DOHH2 (cell line): ENCODE results near the gene PRPF38B.

Experiments used
- H3F3A ChIP-seq: fragments of 200-600 bp; sonication (generic), shearing (Covaris generic); 2 replicates; pipeline ENCODE4 v1.6.0; 2016; ENCODE audit warnings: antibody characterized with exemption, mild to moderate bottlenecking; ENCODE audit not compliant: control insufficient read depth, insufficient read depth
- H3K27ac ChIP-seq: fragments of 200-600 bp; sonication (generic); 2 replicates; pipeline ENCODE4 v1.5.1; 2014; ENCODE audit warnings: low read depth, mild to moderate bottlenecking, low read length, moderate library complexity
- H3K27me3 ChIP-seq: fragments of 200-600 bp; sonication (generic); 2 replicates; pipeline ENCODE4 v1.6.1; 2014; ENCODE audit warnings: mild to moderate bottlenecking, low read length, mixed read lengths; ENCODE audit not compliant: control insufficient read depth
- H3K36me3 ChIP-seq: fragments of 200-600 bp; sonication (generic); 2 replicates; pipeline ENCODE4 v1.6.1; 2014; ENCODE audit warnings: mild to moderate bottlenecking, low read length, moderate library complexity, mixed read lengths; ENCODE audit not compliant: control insufficient read depth
- H3K4me1 ChIP-seq: fragments of 200-600 bp; sonication (generic); 2 replicates; pipeline ENCODE4 v1.6.1; 2014; ENCODE audit warnings: mild to moderate bottlenecking, low read length, mixed read lengths; ENCODE audit not compliant: control insufficient read depth
- H3K4me2 ChIP-seq: fragments of 200-600 bp; sonication (generic); 2 replicates; pipeline ENCODE4 v1.6.0; 2014; ENCODE audit warnings: mild to moderate bottlenecking, low read length, moderate library complexity
- H3K4me3 ChIP-seq: fragments of 200-600 bp; sonication (generic); 2 replicates; pipeline ENCODE4 v1.5.1; 2014; ENCODE audit warnings: mild to moderate bottlenecking, low read length, mixed read lengths
- H3K79me2 ChIP-seq: fragments of 200-600 bp; sonication (generic); 2 replicates; pipeline ENCODE4 v1.6.1; 2014; ENCODE audit warnings: mild to moderate bottlenecking, low read length, mixed read lengths; ENCODE audit not compliant: control insufficient read depth
- H3K9me2 ChIP-seq: fragments of 200-600 bp; sonication (generic); replicated peaks from 2 replicates; pipeline ENCODE4 v1.6.1; 2014; ENCODE audit warnings: mild to moderate bottlenecking, low read length, mixed read lengths; ENCODE audit not compliant: control insufficient read depth
- H3K9me3 ChIP-seq: fragments of 200-600 bp; sonication (generic); 2 replicates; pipeline ENCODE4 v1.6.1; 2014; ENCODE audit warnings: antibody characterized with exemption, low read length, mixed read lengths; ENCODE audit not compliant: control insufficient read depth, insufficient read depth
- H4K20me1 ChIP-seq: fragments of 200-600 bp; sonication (generic); 2 replicates; pipeline ENCODE4 v1.6.0; 2014; ENCODE audit warnings: low read depth, mild to moderate bottlenecking, antibody characterized with exemption, low read length, moderate library complexity; ENCODE audit not compliant: control insufficient read depth, insufficient read depth
- EZH2phosphoT487 ChIP-seq: fragments of 200-600 bp; sonication (generic); IDR thresholded peaks from 2 replicates; pipeline ENCODE4 v1.6.1; 2017; ENCODE audit warnings: borderline replicate concordance, mild to moderate bottlenecking, antibody characterized with exemption, low read length, moderate library complexity, mixed read lengths
- TF ChIP-seq, protein P1 (sequence below): fragments of 200-600 bp; sonication (generic); IDR thresholded peaks from one replicate; pipeline ENCODE4 v1.5.1; 2014; ENCODE audit warnings: antibody characterized with exemption, mild to moderate bottlenecking, low read depth, low read length; ENCODE audit not compliant: poor library complexity, severe bottlenecking

PRPF38B gene

DNA sequence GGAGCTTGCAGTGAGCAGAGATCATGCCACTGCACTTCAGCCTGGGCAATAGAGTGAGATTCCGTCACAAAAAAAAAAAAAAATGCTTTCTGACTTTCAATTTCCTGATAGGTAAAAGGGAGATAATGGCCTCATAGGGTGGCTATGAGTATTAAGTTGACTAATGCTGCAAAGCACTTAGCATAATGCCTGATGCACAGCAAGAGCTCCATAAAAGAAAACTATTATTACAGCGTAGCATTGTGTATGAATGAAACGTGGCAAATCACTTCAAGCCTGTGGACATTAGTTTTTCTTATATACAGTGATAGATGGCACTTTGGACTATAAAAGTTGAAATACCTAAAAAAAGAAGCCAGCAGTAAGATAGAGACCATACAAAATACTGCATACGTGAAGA lies 37.4 kb downstream of the PRPF38B start:
- H3K27ac ChIP-seq = no peak overlapping the region
- no peaks in the 10 kb centered on the region for H3K9me2 ChIP-seq
- no peak overlapping the region for H3K4me3 ChIP-seq
- no peaks in the 10 kb centered on the region for H3K79me2 ChIP-seq
- H3K4me1 ChIP-seq = no peaks in the 10 kb centered on the region
- H3F3A ChIP-seq = no peaks in the 10 kb centered on the region
- H3K36me3 ChIP-seq = no peaks in the 10 kb centered on the region
- H3K27me3 ChIP-seq = peaks cover 18% of the 10 kb centered on the region
- H3K9me3 ChIP-seq = no peaks in the 10 kb centered on the region
- H4K20me1 ChIP-seq = no peaks in the 10 kb centered on the region
- TF ChIP-seq, protein P1, sequence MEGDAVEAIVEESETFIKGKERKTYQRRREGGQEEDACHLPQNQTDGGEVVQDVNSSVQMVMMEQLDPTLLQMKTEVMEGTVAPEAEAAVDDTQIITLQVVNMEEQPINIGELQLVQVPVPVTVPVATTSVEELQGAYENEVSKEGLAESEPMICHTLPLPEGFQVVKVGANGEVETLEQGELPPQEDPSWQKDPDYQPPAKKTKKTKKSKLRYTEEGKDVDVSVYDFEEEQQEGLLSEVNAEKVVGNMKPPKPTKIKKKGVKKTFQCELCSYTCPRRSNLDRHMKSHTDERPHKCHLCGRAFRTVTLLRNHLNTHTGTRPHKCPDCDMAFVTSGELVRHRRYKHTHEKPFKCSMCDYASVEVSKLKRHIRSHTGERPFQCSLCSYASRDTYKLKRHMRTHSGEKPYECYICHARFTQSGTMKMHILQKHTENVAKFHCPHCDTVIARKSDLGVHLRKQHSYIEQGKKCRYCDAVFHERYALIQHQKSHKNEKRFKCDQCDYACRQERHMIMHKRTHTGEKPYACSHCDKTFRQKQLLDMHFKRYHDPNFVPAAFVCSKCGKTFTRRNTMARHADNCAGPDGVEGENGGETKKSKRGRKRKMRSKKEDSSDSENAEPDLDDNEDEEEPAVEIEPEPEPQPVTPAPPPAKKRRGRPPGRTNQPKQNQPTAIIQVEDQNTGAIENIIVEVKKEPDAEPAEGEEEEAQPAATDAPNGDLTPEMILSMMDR = no peak
- no peak for TF ChIP-seq EZH2phosphoT487
- no peak overlapping the region for H3K4me2 ChIP-seq

- Histone ChIP-seq H3K79me2 (no peaks in the 10 kb centered on the region), H3K4me2 (no peak overlapping the region), H3K27me3 (peaks cover 16% of the 10 kb centered on the region), H3K4me1 (no peaks in the 10 kb centered on the region), H4K20me1 (no peaks in the 10 kb centered on the region), H3K27ac (no peak overlapping the region), H3K9me3 (no peaks in the 10 kb centered on the region), H3K9me2 (no peaks in the 10 kb centered on the region), H3K4me3 (no peak overlapping the region), H3F3A (no peaks in the 10 kb centered on the region), H3K36me3 (no peaks in the 10 kb centered on the region)
- no peak for TF ChIP-seq EZH2phosphoT487
- TF ChIP-seq, protein P1 = no peak
These were observed 40.3 kb downstream of the PRPF38B start for GRCh38 chr1:108732398-108732797.

DNA sequence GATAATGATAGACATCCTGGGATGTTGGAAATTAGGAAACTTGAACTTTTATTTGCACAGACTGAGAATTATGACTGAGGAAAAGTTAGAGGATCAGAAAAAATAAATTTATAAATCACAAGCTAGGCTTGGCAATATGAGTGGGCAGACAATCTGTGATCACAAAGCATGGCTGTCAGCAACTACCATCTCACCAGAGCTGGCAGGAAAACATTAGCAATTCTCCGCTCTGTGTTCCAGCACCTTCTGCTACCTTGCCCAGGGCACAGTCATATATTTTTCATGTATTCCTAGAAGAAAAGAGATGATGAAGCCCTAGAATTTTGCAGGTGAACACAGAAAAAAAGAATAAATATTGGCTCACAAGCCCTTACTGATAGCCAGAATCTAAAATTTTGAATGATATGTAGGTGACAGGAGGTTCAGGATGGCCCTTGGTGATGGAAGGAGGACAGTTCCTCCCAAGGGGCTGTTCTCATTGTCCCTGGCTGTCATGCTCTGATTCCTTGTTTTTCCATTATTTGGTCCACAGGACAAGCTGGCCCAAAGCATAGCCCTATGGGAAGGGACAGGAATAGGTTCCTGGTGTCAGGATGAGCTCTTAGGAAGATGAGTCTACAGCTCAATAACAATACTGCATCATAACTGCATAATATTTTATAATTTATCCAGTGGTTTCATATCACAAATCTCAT lies 42.2 kb downstream of the PRPF38B start:
- H3K36me3 ChIP-seq = no peaks in the 10 kb centered on the region
- no peaks in the 10 kb centered on the region for H3K79me2 ChIP-seq
- no peak for TF ChIP-seq EZH2phosphoT487
- TF ChIP-seq, protein P1 = no peak

More for the DNA sequence above, 42.2 kb downstream of the PRPF38B start:
- Histone ChIP-seq H3K4me3 (no peak overlapping the region), H3F3A (no peaks in the 10 kb centered on the region), H3K27me3 (peaks cover 16% of the 10 kb centered on the region), H3K4me2 (no peak overlapping the region), H3K9me3 (no peaks in the 10 kb centered on the region), H3K9me2 (no peaks in the 10 kb centered on the region), H3K27ac (no peak overlapping the region), H3K4me1 (no peaks in the 10 kb centered on the region), H4K20me1 (no peaks in the 10 kb centered on the region)
